ENCODE data around the gene DNAAF3.

Gene DNAAF3

GRCh38 chr19:55116232-55116858 lies 50.1 kb downstream of the DNAAF3 start:
- no peaks in the 10 kb centered on the region for H3K36me3 ChIP-seq (ENCODE audit: control insufficient read depth, insufficient read depth, low read length)
- H3K4me1 ChIP-seq (ENCODE audit: control insufficient read depth, insufficient read depth, low read length) = peaks cover 29% of the 10 kb centered on the region
- 5 to 6% methylated on average over 25 of the region's 25 CpGs for WGBS, 2 experiments
- H3K27ac ChIP-seq (ENCODE audit: insufficient read depth, low read depth, low read length, poor library complexity, severe bottlenecking) = no peak overlapping the region
- H3K27me3 ChIP-seq (ENCODE audit: control insufficient read depth, insufficient read depth, low read length, poor library complexity, severe bottlenecking) = no peaks in the 10 kb centered on the region
- H3K9me3 ChIP-seq (ENCODE audit: control insufficient read depth, low read length) = no peaks in the 10 kb centered on the region
- peak overlapping the region; percentile 51 for H3K4me3 ChIP-seq (ENCODE audit: insufficient read depth, low read depth, low read length)

- no peaks in the 10 kb centered on the region for H3K36me3 ChIP-seq (ENCODE audit: control insufficient read depth, insufficient read depth, low read length)
- H3K4me3 ChIP-seq (ENCODE audit: insufficient read depth, low read depth, low read length) = peak overlapping the region; percentile 51
- peaks cover 29% of the 10 kb centered on the region for H3K4me1 ChIP-seq (ENCODE audit: control insufficient read depth, insufficient read depth, low read length)
- no peak overlapping the region for H3K27ac ChIP-seq (ENCODE audit: insufficient read depth, low read depth, low read length, poor library complexity, severe bottlenecking)
- no peaks in the 10 kb centered on the region for H3K27me3 ChIP-seq (ENCODE audit: control insufficient read depth, insufficient read depth, low read length, poor library complexity, severe bottlenecking)
- H3K9me3 ChIP-seq (ENCODE audit: control insufficient read depth, low read length) = no peaks in the 10 kb centered on the region
- 80 to 81% methylated on average over 13 of the region's 13 CpGs for WGBS, 2 experiments
These were observed 50.9 kb downstream of the DNAAF3 start for GRCh38 chr19:55115446-55116065.

GRCh38 chr19:55114566-55115145 lies 51.8 kb downstream of the DNAAF3 start:
- Histone ChIP-seq H3K27me3 (ENCODE audit: control insufficient read depth, insufficient read depth, low read length, poor library complexity, severe bottlenecking) (no peaks in the 10 kb centered on the region), H3K36me3 (ENCODE audit: control insufficient read depth, insufficient read depth, low read length) (no peaks in the 10 kb centered on the region), H3K9me3 (ENCODE audit: control insufficient read depth, low read length) (no peaks in the 10 kb centered on the region), H3K4me1 (ENCODE audit: control insufficient read depth, insufficient read depth, low read length) (peaks cover 29% of the 10 kb centered on the region), H3K4me3 (ENCODE audit: insufficient read depth, low read depth, low read length) (no peak overlapping the region), H3K27ac (ENCODE audit: insufficient read depth, low read depth, low read length, poor library complexity, severe bottlenecking) (no peak overlapping the region)
- 89 to 90% methylated on average over 9 of the region's 9 CpGs for WGBS, 2 experiments

- WGBS, 2 experiments = 43 to 48% methylated on average over 12 of the region's 12 CpGs
- no peaks in the 10 kb centered on the region for H3K36me3 ChIP-seq (ENCODE audit: control insufficient read depth, insufficient read depth, low read length)
- H3K4me3 ChIP-seq (ENCODE audit: insufficient read depth, low read depth, low read length) = no peak overlapping the region
- H3K4me1 ChIP-seq (ENCODE audit: control insufficient read depth, insufficient read depth, low read length) = peaks cover 24% of the 10 kb centered on the region
- H3K27ac ChIP-seq (ENCODE audit: insufficient read depth, low read depth, low read length, poor library complexity, severe bottlenecking) = peak overlapping the region; percentile 91
- no peaks in the 10 kb centered on the region for H3K9me3 ChIP-seq (ENCODE audit: control insufficient read depth, low read length)
- H3K27me3 ChIP-seq (ENCODE audit: control insufficient read depth, insufficient read depth, low read length, poor library complexity, severe bottlenecking) = no peaks in the 10 kb centered on the region
These were observed 52.8 kb downstream of the DNAAF3 start for GRCh38 chr19:55113570-55114039.

GRCh38 chr19:55112777-55113569 lies 53.4 kb downstream of the DNAAF3 start:
- peaks cover 23% of the 10 kb centered on the region for H3K4me1 ChIP-seq (ENCODE audit: control insufficient read depth, insufficient read depth, low read length)
- 88 to 90% methylated on average over 23 of the region's 23 CpGs for WGBS, 2 experiments

GRCh38 chr19:55112246-55112776 lies 54.1 kb downstream of the DNAAF3 start:
- no peak overlapping the region for H3K4me3 ChIP-seq (ENCODE audit: insufficient read depth, low read depth, low read length)
- no peak overlapping the region for H3K27ac ChIP-seq (ENCODE audit: insufficient read depth, low read depth, low read length, poor library complexity, severe bottlenecking)
- H3K9me3 ChIP-seq (ENCODE audit: control insufficient read depth, low read length) = no peaks in the 10 kb centered on the region
- no peaks in the 10 kb centered on the region for H3K36me3 ChIP-seq (ENCODE audit: control insufficient read depth, insufficient read depth, low read length)
- H3K27me3 ChIP-seq (ENCODE audit: control insufficient read depth, insufficient read depth, low read length, poor library complexity, severe bottlenecking) = no peaks in the 10 kb centered on the region
- WGBS, 2 experiments = 96 to 97% methylated on average over 25 of the region's 25 CpGs
- H3K4me1 ChIP-seq (ENCODE audit: control insufficient read depth, insufficient read depth, low read length) = peaks cover 23% of the 10 kb centered on the region

More at GRCh38 chr19:55112777-55113569, 53.4 kb downstream of the DNAAF3 start:
- Histone ChIP-seq H3K9me3 (ENCODE audit: control insufficient read depth, low read length) (no peaks in the 10 kb centered on the region), H3K27me3 (ENCODE audit: control insufficient read depth, insufficient read depth, low read length, poor library complexity, severe bottlenecking) (no peaks in the 10 kb centered on the region), H3K4me3 (ENCODE audit: insufficient read depth, low read depth, low read length) (no peak overlapping the region), H3K27ac (ENCODE audit: insufficient read depth, low read depth, low read length, poor library complexity, severe bottlenecking) (peak overlapping the region; percentile 91), H3K36me3 (ENCODE audit: control insufficient read depth, insufficient read depth, low read length) (no peaks in the 10 kb centered on the region)

GRCh38 chr19:55111238-55111831 lies 55.1 kb downstream of the DNAAF3 start:
- no peak overlapping the region for H3K4me3 ChIP-seq (ENCODE audit: insufficient read depth, low read depth, low read length)
- H3K4me1 ChIP-seq (ENCODE audit: control insufficient read depth, insufficient read depth, low read length) = peaks cover 23% of the 10 kb centered on the region
- H3K27ac ChIP-seq (ENCODE audit: insufficient read depth, low read depth, low read length, poor library complexity, severe bottlenecking) = no peak overlapping the region
- WGBS, 2 experiments = 92 to 95% methylated on average over 21 of the region's 21 CpGs
- H3K9me3 ChIP-seq (ENCODE audit: control insufficient read depth, low read length) = no peaks in the 10 kb centered on the region
- no peaks in the 10 kb centered on the region for H3K27me3 ChIP-seq (ENCODE audit: control insufficient read depth, insufficient read depth, low read length, poor library complexity, severe bottlenecking)
- no peaks in the 10 kb centered on the region for H3K36me3 ChIP-seq (ENCODE audit: control insufficient read depth, insufficient read depth, low read length)

GRCh38 chr19:55109527-55110291 lies 56.7 kb downstream of the DNAAF3 start:
- Histone ChIP-seq H3K4me1 (ENCODE audit: control insufficient read depth, insufficient read depth, low read length) (peaks cover 14% of the 10 kb centered on the region), H3K4me3 (ENCODE audit: insufficient read depth, low read depth, low read length) (no peak overlapping the region), H3K36me3 (ENCODE audit: control insufficient read depth, insufficient read depth, low read length) (no peaks in the 10 kb centered on the region), H3K27ac (ENCODE audit: insufficient read depth, low read depth, low read length, poor library complexity, severe bottlenecking) (no peak overlapping the region), H3K9me3 (ENCODE audit: control insufficient read depth, low read length) (no peaks in the 10 kb centered on the region), H3K27me3 (ENCODE audit: control insufficient read depth, insufficient read depth, low read length, poor library complexity, severe bottlenecking) (no peaks in the 10 kb centered on the region)
- 89 to 92% methylated on average over 20 of the region's 20 CpGs for WGBS, 2 experiments
